ENCODE measurements around the gene CARNS1. TPM values are rescaled to one million over a fixed set of nuclear protein-coding genes. Genes with fewer than 3 reads are reported as not detected.
A peak's percentile ranks its signal among the peaks of the same experiment; 100 is the strongest.

CARNS1 gene
- total RNA-seq, 1 experiment from 2014 or later, result 0.13 TPM

- no peak overlapping the region for H3K27ac ChIP-seq (ENCODE audit: low read depth, low read length, poor library complexity, severe bottlenecking)
Measured at GRCh38 chr11:67376873-67377808, 38.3 kb upstream of the CARNS1 start.

GRCh38 chr11:67378544-67378943 is 36.9 kb upstream of the CARNS1 start:
- H3K36me3 ChIP-seq (ENCODE audit: insufficient read depth, low read length, poor library complexity, severe bottlenecking), result no peaks in the 10 kb centered on the region
- no peaks in the 10 kb centered on the region for H3K27me3 ChIP-seq (replicated peaks; ENCODE audit: insufficient read depth, low read depth, low read length, poor library complexity)
- CTCF ChIA-PET, result no interaction called here
- no peak overlapping the region for H3K27ac ChIP-seq (ENCODE audit: low read depth, low read length, poor library complexity, severe bottlenecking)
- H3K4me3 ChIP-seq (ENCODE audit: low read depth, low read length, poor library complexity, severe bottlenecking), result no peak overlapping the region
- intact Hi-C loops (cut with micrococcal nuclease; ENCODE audit: unreplicated experiment), result no loop called here
- H3K9me3 ChIP-seq (ENCODE audit: low read depth, low read length, poor library complexity, severe bottlenecking), result no peaks in the 10 kb centered on the region
- DNase-seq (ENCODE audit: low spot score), result no peak
- H3K4me1 ChIP-seq (ENCODE audit: insufficient read depth, low read length, poor library complexity, severe bottlenecking), result peaks cover 18% of the 10 kb centered on the region
- no peak for TF ChIP-seq EZH2 (IDR thresholded peaks at IDR 0.05; ENCODE audit: borderline replicate concordance, low read depth, low read length, poor library complexity, severe bottlenecking)
- TF ChIP-seq CTCF (conservative IDR thresholded peaks at IDR 0.05; ENCODE audit: low read depth, low read length), result no peak
- POLR2A ChIA-PET (ENCODE audit: low non-redundant PET), result no interaction called here
- no TSS peak for BruUV-seq (replicated peaks)

More at GRCh38 chr11:67376873-67377808, 38.3 kb upstream of the CARNS1 start:
- Histone ChIP-seq H3K4me1 (ENCODE audit: insufficient read depth, low read length, poor library complexity, severe bottlenecking) (peaks cover 22% of the 10 kb centered on the region), H3K27me3 (replicated peaks; ENCODE audit: insufficient read depth, low read depth, low read length, poor library complexity) (no peaks in the 10 kb centered on the region), H3K36me3 (ENCODE audit: insufficient read depth, low read length, poor library complexity, severe bottlenecking) (no peaks in the 10 kb centered on the region), H3K4me3 (ENCODE audit: low read depth, low read length, poor library complexity, severe bottlenecking) (no peak overlapping the region), H3K9me3 (ENCODE audit: low read depth, low read length, poor library complexity, severe bottlenecking) (no peaks in the 10 kb centered on the region)
- intact Hi-C loops (cut with micrococcal nuclease; ENCODE audit: unreplicated experiment), result no loop called here
- POLR2A ChIA-PET (ENCODE audit: low non-redundant PET), result no interaction called here
- no TSS peak for BruUV-seq (replicated peaks)
- CTCF ChIA-PET, result interaction anchor here (0.5 kb wide), 1 partner anchor 50 kb away, joined by 3 read pairs; no protein-coding TSS in a partner anchor
- no peak for TF ChIP-seq EZH2 (IDR thresholded peaks at IDR 0.05; ENCODE audit: borderline replicate concordance, low read depth, low read length, poor library complexity, severe bottlenecking)
- TF ChIP-seq CTCF (conservative IDR thresholded peaks at IDR 0.05; ENCODE audit: low read depth, low read length), result no peak
- DNase-seq (ENCODE audit: low spot score), result no peak

- Histone ChIP-seq H3K4me3 (ENCODE audit: low read depth, low read length, poor library complexity, severe bottlenecking) (no peak overlapping the region), H3K36me3 (ENCODE audit: insufficient read depth, low read length, poor library complexity, severe bottlenecking) (no peaks in the 10 kb centered on the region), H3K27ac (ENCODE audit: low read depth, low read length, poor library complexity, severe bottlenecking) (peak overlapping the region; percentile 17), H3K27me3 (replicated peaks; ENCODE audit: insufficient read depth, low read depth, low read length, poor library complexity) (no peaks in the 10 kb centered on the region), H3K4me1 (ENCODE audit: insufficient read depth, low read length, poor library complexity, severe bottlenecking) (peaks cover 10% of the 10 kb centered on the region), H3K9me3 (ENCODE audit: low read depth, low read length, poor library complexity, severe bottlenecking) (no peaks in the 10 kb centered on the region)
- BruUV-seq (replicated peaks), result no TSS peak
- ChIA-PET POLR2A (ENCODE audit: low non-redundant PET) (no interaction called here), CTCF (interaction anchor here (0.6 to 5.9 kb wide), 3 partner anchors 27 to 646 kb away, joined by 4 to 78 read pairs (median 5); partner anchors contain the start of gene POLD4)
- TF ChIP-seq EZH2 (IDR thresholded peaks at IDR 0.05; ENCODE audit: borderline replicate concordance, low read depth, low read length, poor library complexity, severe bottlenecking) (no peak), CTCF (conservative IDR thresholded peaks at IDR 0.05; ENCODE audit: low read depth, low read length) (no peak)
- DNase-seq (ENCODE audit: low spot score), result no peak
- intact Hi-C loops (cut with micrococcal nuclease; ENCODE audit: unreplicated experiment), result loop anchor here (10.0 kb wide), 2 partner anchors 295 to 325 kb away; partner anchors contain the start of gene RHOD
Measured at GRCh38 chr11:67379061-67380058, 36.1 kb upstream of the CARNS1 start.

All from A673 (cell line).